ENCODE results near the gene FGF1.

GRCh38 chr5:142600092-142600491 lies 85.8 kb downstream of the FGF1 start:
- TF ChIP-seq POLR2A (IDR thresholded peaks at IDR 0.05) (no peak), CTCF (IDR thresholded peaks at IDR 0.05) (no peak)

Data from uterus (tissue), 2 donors.